Measurements from ENCODE around the gene DNM3. TPM values are rescaled to one million over a fixed set of nuclear protein-coding genes. Genes with fewer than 3 reads are reported as not detected.
A peak's percentile ranks its signal among the peaks of the same experiment; 100 is the strongest.

DNM3 gene
- polyA plus RNA-seq, 3 donors: 0.15 TPM; not detected in 2

DNA sequence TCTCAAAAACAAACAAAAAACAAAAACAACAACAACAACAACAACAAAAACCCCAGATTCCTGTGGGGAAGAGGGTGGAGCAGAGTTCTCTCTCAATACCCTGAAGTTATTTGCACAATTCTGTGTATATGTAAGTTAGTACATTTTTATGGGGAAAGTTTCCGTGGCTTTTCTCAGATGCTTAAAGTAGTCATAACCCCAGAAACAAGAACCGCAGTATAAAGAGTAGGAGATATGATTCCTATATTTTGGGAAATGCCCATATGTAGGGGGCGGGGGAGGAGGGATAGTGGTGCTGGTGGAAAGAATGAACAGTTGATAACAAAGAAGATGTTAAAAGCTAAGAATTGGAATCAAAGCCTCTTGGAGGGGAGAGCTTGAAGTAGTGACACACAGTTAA lies 131.5 kb downstream of the DNM3 start:
- Histone ChIP-seq H3K27me3 (ENCODE audit: control insufficient read depth in 2 of 2, insufficient read depth in 2 of 2, low read length in 2 of 2) (no peaks in the 10 kb centered on the region), H3K4me3 (replicated peaks in 1 of 3; ENCODE audit: low read depth in 2 of 3, low read length in 3 of 3) (no peak overlapping the region), H3K27ac (ENCODE audit: low read depth in 1 of 2, low read length in 2 of 2) (no peak overlapping the region), H3K4me2 (replicated peaks; ENCODE audit: extremely low read depth, low read length, poor library complexity, severe bottlenecking) (no peak overlapping the region), H2AFZ (ENCODE audit: insufficient read depth, low read depth, low read length, poor library complexity, severe bottlenecking) (no peak overlapping the region), H3K4me1 (ENCODE audit: control insufficient read depth in 1 of 2, insufficient read depth in 2 of 2, low read length in 2 of 2) (no peaks in the 10 kb centered on the region), H3K9ac (ENCODE audit: insufficient read depth, low read length, poor library complexity, severe bottlenecking) (no peak overlapping the region), H4K20me1 (ENCODE audit: insufficient read depth, low read length) (no peaks in the 10 kb centered on the region), H3K9me3 (replicated peaks in 1 of 2; ENCODE audit: control insufficient read depth in 1 of 2, insufficient read depth in 1 of 2, low read length in 2 of 2) (no peaks in the 10 kb centered on the region), H3K79me2 (ENCODE audit: insufficient read depth, low read length) (no peaks in the 10 kb centered on the region), H3K36me3 (replicated peaks in 1 of 2; ENCODE audit: control insufficient read depth in 1 of 2, insufficient read depth in 2 of 2, low read length in 2 of 2) (no peaks in the 10 kb centered on the region)
- peak overlapping the region in 2 of 7 donors; percentile 24 to 62 for H3K27ac Mint-ChIP-seq
- peaks cover 5% of the 10 kb centered on the region for H3K4me1 Mint-ChIP-seq
- DNase-seq: no peak
- WGBS (ENCODE audit: insufficient coverage): 89% methylated on average over 3 of the region's 3 CpGs
- H3K4me3 Mint-ChIP-seq: no peak overlapping the region
- peaks cover 0 to 5% (median 1%) of the 10 kb centered on the region in 7 donors for H3K9me3 Mint-ChIP-seq
- H3K27me3 Mint-ChIP-seq (ENCODE audit: low read depth in 3 of 3): peaks cover 0 to 2% (median 0%) of the 10 kb centered on the region in 3 donors
- TF ChIP-seq CTCF (IDR thresholded peaks at IDR 0.05): no peak
- intact Hi-C loops (cut with micrococcal nuclease): no loop called here
- H3K36me3 Mint-ChIP-seq: no peaks in the 10 kb centered on the region

DNA sequence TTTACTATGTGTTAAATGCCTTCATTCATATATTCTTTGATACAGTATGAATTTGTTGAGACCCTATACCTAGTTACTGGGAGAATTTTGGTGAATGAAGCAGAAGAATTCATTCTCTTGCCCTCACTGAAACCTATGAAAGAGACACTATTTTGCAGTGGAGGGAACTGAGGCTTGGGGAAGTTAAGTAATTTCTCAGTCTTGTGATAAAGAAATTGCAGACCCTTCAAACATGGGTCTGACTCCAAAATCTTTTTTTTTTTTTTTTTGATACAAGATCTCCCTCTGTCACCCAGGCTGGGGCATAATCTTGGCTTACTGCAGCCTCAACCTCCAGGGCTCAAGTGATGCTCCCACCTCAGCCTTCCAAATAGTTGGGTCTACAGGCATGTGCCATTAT lies 132.1 kb downstream of the DNM3 start:
- Mint-ChIP-seq H3K27ac (no peak overlapping the region), H3K4me1 (peaks cover 5% of the 10 kb centered on the region), H3K27me3 (ENCODE audit: low read depth in 3 of 3) (peaks cover 0 to 2% (median 0%) of the 10 kb centered on the region in 3 donors), H3K9me3 (peaks cover 0 to 5% (median 1%) of the 10 kb centered on the region in 7 donors), H3K4me3 (no peak overlapping the region), H3K36me3 (no peaks in the 10 kb centered on the region)
- H3K4me1 ChIP-seq (ENCODE audit: control insufficient read depth in 1 of 2, insufficient read depth in 2 of 2, low read length in 2 of 2): no peaks in the 10 kb centered on the region
- H3K4me2 ChIP-seq (replicated peaks; ENCODE audit: extremely low read depth, low read length, poor library complexity, severe bottlenecking): no peak overlapping the region
- H3K9me3 ChIP-seq (replicated peaks in 1 of 2; ENCODE audit: control insufficient read depth in 1 of 2, insufficient read depth in 1 of 2, low read length in 2 of 2): no peaks in the 10 kb centered on the region
- no peak overlapping the region for H3K27ac ChIP-seq (ENCODE audit: low read depth in 1 of 2, low read length in 2 of 2)
- intact Hi-C loops (cut with micrococcal nuclease): no loop called here
- H3K27me3 ChIP-seq (ENCODE audit: control insufficient read depth in 2 of 2, insufficient read depth in 2 of 2, low read length in 2 of 2): no peaks in the 10 kb centered on the region
- no peaks in the 10 kb centered on the region for H3K79me2 ChIP-seq (ENCODE audit: insufficient read depth, low read length)
- no peak for TF ChIP-seq CTCF (IDR thresholded peaks at IDR 0.05)
- no peaks in the 10 kb centered on the region for H4K20me1 ChIP-seq (ENCODE audit: insufficient read depth, low read length)
- H3K4me3 ChIP-seq (replicated peaks in 1 of 3; ENCODE audit: low read depth in 2 of 3, low read length in 3 of 3): no peak overlapping the region
- H2AFZ ChIP-seq (ENCODE audit: insufficient read depth, low read depth, low read length, poor library complexity, severe bottlenecking): no peak overlapping the region
- H3K36me3 ChIP-seq (replicated peaks in 1 of 2; ENCODE audit: control insufficient read depth in 1 of 2, insufficient read depth in 2 of 2, low read length in 2 of 2): no peaks in the 10 kb centered on the region
- DNase-seq: no peak
- no peak overlapping the region for H3K9ac ChIP-seq (ENCODE audit: insufficient read depth, low read length, poor library complexity, severe bottlenecking)
